K562 (cell line): ENCODE results near the gene MON1A. TPM values are rescaled to one million over a fixed set of nuclear protein-coding genes. Genes with fewer than 3 reads are reported as not detected.

Experiments used
- ATAC-seq: fragments of 200-7000 bp; cut with Tn5 transposase; 3 replicates; pipeline ENCODE4 v1.9.1; 2020; ENCODE audit warnings: moderate library complexity
- BruUV-seq: library from RNA; stranded (reverse); fragments of 400-500 nt; replicated peaks from 2 replicates; lab custom pipeline; 2021; lab: Mats Ljungman, UMichigan
- CTCF ChIA-PET: fragments of 300-600 bp; formaldehyde crosslinking; extraction: SDS; loops from one replicate; lab custom pipeline; 2021; ENCODE audit warnings: low intra/inter-chr PET ratio; lab: Yijun Ruan, JAX
- POLR2A ChIA-PET: fragments of 300-600, 350-650 bp; sonication (Branson Sonifier 250); formaldehyde crosslinking; extraction: SDS; loops from one replicate; lab custom pipeline; 2021; ENCODE audit warnings: antibody characterized with exemption, inconsistent platforms; lab: Yijun Ruan, JAX
- DNase-seq, 4 experiments: peaks; one replicate each; pipeline versions ENCODE4 v3.0.0 to v3.0.0-alpha.2; 2011 to 2018; ENCODE audit warnings: low spot score in 3 of 4, mixed read lengths in 3 of 4; ENCODE audit errors: extremely low read depth in 1 of 4
- FAIRE-seq: peaks from 2 replicates; lab custom pipeline; 2011; peaks lifted over from hg19 to GRCh38; lab: Jason Lieb, UNC
- H2AFZ ChIP-seq: 2 replicates; pipeline ENCODE4 v1.6.0; 2011; ENCODE audit warnings: low read depth, low read length, control low read depth, inconsistent platforms
- H3K27ac ChIP-seq: fragments of 200-600 bp; 3 replicates; pipeline ENCODE4 v1.8.0; 2011; ENCODE audit warnings: low read depth, mild to moderate bottlenecking, control low read depth, inconsistent platforms, low read length, moderate library complexity, mixed read lengths; ENCODE audit errors: extremely low read depth
- H3K27me3 ChIP-seq, 2 experiments: fragments of 300-600 bp in 1 of 2; 2 replicates in 1 of 2; 3 replicates in 1 of 2; pipeline versions ENCODE4 v1.6.0 to v1.8.0; 2011; ENCODE audit warnings: inconsistent platforms in 2 of 2, low read length in 2 of 2, mild to moderate bottlenecking in 1 of 2, mixed read lengths in 1 of 2, moderate library complexity in 1 of 2; ENCODE audit not compliant: control insufficient read depth in 2 of 2, insufficient read depth in 2 of 2
- H3K36me3 ChIP-seq: fragments of 300-600 bp; 3 replicates; pipeline ENCODE4 v1.8.0; 2011; ENCODE audit warnings: mild to moderate bottlenecking, low read length, inconsistent platforms; ENCODE audit not compliant: control insufficient read depth, insufficient read depth
- H3K4me1 ChIP-seq, 2 experiments: fragments of 200-600 bp in 1 of 2; replicated peaks in 1 of 2; 2 replicates in 1 of 2; 3 replicates in 1 of 2; pipeline versions ENCODE4 v1.5.1 to v1.8.0; 2011; ENCODE audit warnings: inconsistent platforms in 2 of 2, low read length in 2 of 2, mild to moderate bottlenecking in 1 of 2, mixed read lengths in 1 of 2, moderate library complexity in 1 of 2; ENCODE audit not compliant: control insufficient read depth in 2 of 2, insufficient read depth in 2 of 2
- H3K4me2 ChIP-seq: 2 replicates; pipeline ENCODE4 v1.6.1; 2011; ENCODE audit warnings: low read length, control low read depth, inconsistent platforms, mixed read lengths; ENCODE audit not compliant: insufficient read depth
- H3K4me3 ChIP-seq: fragments of 200-600 bp; sonication (generic), shearing (Covaris generic); 2 replicates; pipeline ENCODE4 v1.5.1; 2016; ENCODE audit warnings: control low read depth, inconsistent platforms
- H3K79me2 ChIP-seq: fragments of 200-600 bp; 3 replicates; pipeline ENCODE4 v1.8.0; 2011; ENCODE audit warnings: low read length, inconsistent platforms; ENCODE audit not compliant: control insufficient read depth, insufficient read depth
- H3K9ac ChIP-seq, 2 experiments: 2 replicates each; pipeline versions ENCODE4 v1.6.0 to v1.6.1; 2011; ENCODE audit warnings: low read depth in 2 of 2, low read length in 2 of 2, control low read depth in 1 of 2, inconsistent platforms in 1 of 2, mild to moderate bottlenecking in 1 of 2, mixed read lengths in 1 of 2; ENCODE audit not compliant: insufficient read depth in 1 of 2
- H3K9me1 ChIP-seq: one replicate; pipeline ENCODE4 v1.6.0; 2011; ENCODE audit warnings: inconsistent platforms, mild to moderate bottlenecking, low read length, moderate library complexity; ENCODE audit not compliant: control insufficient read depth, insufficient read depth
- H3K9me3 ChIP-seq: replicated peaks from 2 replicates; pipeline ENCODE4 v1.5.1; 2011; ENCODE audit warnings: low read depth, low read length, inconsistent platforms; ENCODE audit not compliant: control insufficient read depth, insufficient read depth
- H4K20me1 ChIP-seq: replicated peaks from 2 replicates; pipeline ENCODE4 v1.6.1; 2011; ENCODE audit warnings: low read length, inconsistent platforms, mixed read lengths; ENCODE audit not compliant: control insufficient read depth, insufficient read depth
- NEUROD1 ChIP-seq: fragments of 150-350 bp; IDR thresholded peaks from 2 replicates; pipeline ENCODE4 v1.6.1; 2014; ENCODE audit warnings: borderline replicate concordance, low read length, low read depth; ENCODE audit not compliant: partially characterized antibody
- RFX1 ChIP-seq: fragments of 450-650 bp; IDR thresholded peaks from 2 replicates; pipeline ENCODE4 v1.6.1; 2016; ENCODE audit warnings: mild to moderate bottlenecking, moderate library complexity
- RFX5 ChIP-seq: IDR thresholded peaks from 2 replicates; pipeline ENCODE4 v1.6.1; 2011; ENCODE audit warnings: low read depth, mild to moderate bottlenecking, improper control_type of control experiment, low read length
- SPI1 ChIP-seq: IDR thresholded peaks from 2 replicates; pipeline ENCODE4 v1.6.1; 2011; ENCODE audit warnings: low read depth, low read length, control low read depth, borderline replicate concordance
- TARDBP ChIP-seq: fragments of 450-650 bp; IDR thresholded peaks from 2 replicates; pipeline ENCODE4 v1.6.1; 2016
- WGBS: fragments of 100-300 bp; shearing (Covaris generic); methylation state at CpG from one replicate; pipeline ENCODE4 v1.1.6; 2016; ENCODE audit warnings: low coverage, mixed read lengths; ENCODE audit not compliant: insufficient coverage; ENCODE audit errors: missing lambda C conversion rate; 5-methylcytosine and 5-hydroxymethylcytosine counted together
- in situ Hi-C: fragments of 300-500 bp; cut with MboI; formaldehyde crosslinking; loops from 4 replicates; pipeline ENCODE4 v1.15.0; 2018; ENCODE audit warnings: inconsistent platforms, mixed read lengths
- intact Hi-C: fragments of 100-400 bp; cut with micrococcal nuclease; formaldehyde crosslinking; loops from 2 replicates; pipeline ENCODE4 v1.14.2; 2022
- polyA plus RNA-seq, 8 experiments: library from polyadenylated mRNA; depleted of rRNA in 4 of 8; stranded (reverse) in 5 of 8; unstranded in 3 of 8; fragments of >200 nt; fragmentation: Nextera tagmentation in 2 of 8; fragmentation: Illumina TruSeq in 1 of 8; extraction: Ambion mirVana in 2 of 8; extraction: Trizol in 1 of 8; gene quantifications; 2 replicates each; pipeline versions ENCODE4 v1.2.1 to v1.2.3, GENCODE V29; 2011 to 2014; ENCODE audit warnings: inconsistent platforms in 1 of 8, missing spikeins in 1 of 8
- total RNA-seq, 7 experiments: library from RNA; depleted of rRNA in 6 of 7; stranded (reverse); fragments of >200 nt in 6 of 7; fragmentation: Illumina TruSeq in 2 of 7; extraction: Trizol in 2 of 7; gene quantifications; 2 replicates each; pipeline versions ENCODE4 v1.2.1 to v1.2.3, GENCODE V29; 2011 to 2021; ENCODE audit warnings: low replicate concordance in 1 of 7

Gene MON1A
- total and polyA plus RNA-seq, 9 of the 15 experiments (the other 6 are each of a cell fraction or from before 2014, with no cell fraction given) = 1.1 to 13.8 (median 6.8) TPM

DNA sequence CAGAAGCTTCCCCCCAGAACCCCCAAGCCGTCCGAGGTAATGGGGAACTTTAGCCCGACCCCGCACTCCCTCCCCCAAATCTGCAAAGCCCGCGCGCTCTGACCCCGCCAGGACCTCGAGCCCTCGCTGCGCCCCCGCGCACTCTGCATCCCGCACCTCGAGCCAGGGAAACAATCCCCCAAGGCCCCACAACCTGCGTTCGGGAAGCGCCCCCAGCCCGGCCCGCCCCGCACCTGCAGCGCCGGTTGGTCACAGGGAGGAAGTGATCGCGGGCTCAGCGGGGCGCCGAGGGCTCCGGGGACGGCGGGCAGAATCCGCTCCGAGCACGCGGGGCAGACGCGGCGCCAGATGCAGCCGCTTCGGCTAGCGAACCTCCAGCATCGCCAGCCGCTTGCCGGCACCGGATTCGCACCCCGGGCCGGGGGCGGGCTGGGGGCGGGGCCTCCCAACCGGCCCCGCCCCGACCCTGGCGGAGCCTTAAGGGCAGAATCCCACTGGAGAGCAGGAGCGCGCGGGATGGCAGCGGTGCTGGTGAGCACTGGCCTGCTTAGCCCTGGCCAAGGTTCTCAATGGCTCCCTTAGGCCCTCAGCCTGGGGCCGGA, 60.0 kb downstream of the MON1A start, which contains the start of gene CAMKV (continued):
- TF ChIP-seq SPI1 = peak; percentile 65; the same call in 1 of the 2 replicates

DNA sequence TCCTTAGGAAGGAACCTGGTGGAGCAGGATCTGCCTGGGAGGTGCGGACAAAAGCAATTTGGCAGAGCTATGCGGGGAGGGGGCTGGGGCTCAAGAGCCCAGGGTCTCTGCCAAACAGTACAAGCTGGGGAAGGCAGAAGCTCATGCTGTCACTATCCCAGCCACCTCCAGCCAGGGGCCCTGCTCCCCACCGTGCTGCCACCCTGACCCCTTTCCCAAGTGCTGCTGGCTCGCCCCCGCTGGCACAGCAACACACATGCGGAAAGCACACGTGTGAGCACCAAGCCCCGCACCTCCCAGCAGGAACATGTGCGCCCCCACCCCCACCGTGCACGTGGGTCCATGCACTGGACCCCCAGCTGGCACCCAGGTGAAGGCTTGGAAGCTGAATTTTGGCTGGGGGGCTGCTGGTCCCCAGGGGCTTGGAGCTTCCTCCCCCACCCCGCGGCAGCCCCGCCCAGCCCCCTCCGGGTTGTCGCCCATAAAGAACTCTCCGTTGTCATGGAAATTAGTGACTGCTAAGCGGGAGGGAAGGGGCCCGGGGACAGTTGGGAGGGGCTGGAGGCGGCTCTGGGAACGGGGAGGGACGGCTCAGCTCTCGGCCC, 60.6 kb downstream of the MON1A start:
- CTCF ChIA-PET = no interaction called here
- ATAC-seq = peak; percentile 50
- peak; percentile 21 to 46 (median 36) for DNase-seq
- 4% methylated on average over 8 of the region's 23 CpGs for WGBS
- H3K79me2 ChIP-seq = no peaks in the 10 kb centered on the region
- no peak for FAIRE-seq
- no peaks in the 10 kb centered on the region for H3K36me3 ChIP-seq
- BruUV-seq = no TSS peak
- intact Hi-C loops (no loop called here), in situ Hi-C loops (no loop called here)
- H2AFZ ChIP-seq = peak overlapping the region; percentile 40; the same call in 1 of the 2 replicates
- H4K20me1 ChIP-seq = peaks cover 6% of the 10 kb centered on the region; the same call in 1 of the 2 replicates
- TF ChIP-seq TARDBP (no peak), RFX5 (peak; percentile 65), RFX1 (peak; percentile 49; the same call in 1 of the 2 replicates), NEUROD1 (no peak)
- peak overlapping the region in 1 of 2 experiments; percentile 83; a peak in 2 of 4 replicates for H3K9ac ChIP-seq
- H3K4me3 ChIP-seq = peak overlapping the region; percentile 26; the same call in 1 of the 2 replicates
- H3K27ac ChIP-seq = no peak overlapping the region
- POLR2A ChIA-PET = interaction anchor here (0.6 kb wide), 1 partner anchor 245 kb away, joined by 3 read pairs; no protein-coding TSS in a partner anchor
- H3K4me2 ChIP-seq = peak overlapping the region; percentile 49; the same call in 1 of the 2 replicates
- peaks cover 0 to 22% of the 10 kb centered on the region in 2 experiments; a peak in 2 of 5 replicates for H3K4me1 ChIP-seq
- peaks cover 4 to 29% of the 10 kb centered on the region in 2 experiments; a peak in 3 of 5 replicates for H3K27me3 ChIP-seq
- H3K9me3 ChIP-seq = no peaks in the 10 kb centered on the region
- no peaks in the 10 kb centered on the region for H3K9me1 ChIP-seq
